Loucy (cell line): Measurements from ENCODE around the gene ERICH4.
"Not testable (repeated sequence)": the region's sequence is repeated elsewhere in the genome, so short reads cannot be mapped to it uniquely, and the experiment has no call there.

ENCODE experiments used
- H2AFZ ChIP-seq: fragments of 200-600 bp; sonication (generic); 2 replicates; pipeline ENCODE4 v1.6.0; 2016; ENCODE audit warnings: antibody characterized with exemption, mild to moderate bottlenecking, low read length, moderate library complexity
- H3F3A ChIP-seq: fragments of 200-600 bp; 2 replicates; pipeline ENCODE4 v1.6.0; 2016; ENCODE audit warnings: antibody characterized with exemption, low read depth, mild to moderate bottlenecking
- H3K27me3 ChIP-seq: fragments of 200-600 bp; sonication (generic); 2 replicates; pipeline ENCODE4 v1.6.1; 2014; ENCODE audit warnings: low read length, mild to moderate bottlenecking; ENCODE audit not compliant: insufficient read depth, poor library complexity, severe bottlenecking
- H3K36me3 ChIP-seq: fragments of 200-600 bp; sonication (generic); 2 replicates; pipeline ENCODE4 v1.6.1; 2016; ENCODE audit warnings: low read length; ENCODE audit not compliant: insufficient read depth
- H3K4me1 ChIP-seq: fragments of 200-600 bp; sonication (generic); 2 replicates; pipeline ENCODE4 v1.5.1; 2014; ENCODE audit warnings: low read length, mild to moderate bottlenecking; ENCODE audit not compliant: insufficient read depth, poor library complexity, severe bottlenecking
- H3K4me2 ChIP-seq: fragments of 200-600 bp; sonication (generic); 2 replicates; pipeline ENCODE4 v1.6.0; 2014; ENCODE audit warnings: antibody characterized with exemption, low read length, low read depth, mild to moderate bottlenecking; ENCODE audit not compliant: poor library complexity, severe bottlenecking
- H3K4me3 ChIP-seq: fragments of 200-600 bp; sonication (generic); 2 replicates; pipeline ENCODE4 v1.5.1; 2014; ENCODE audit warnings: low read length, mild to moderate bottlenecking, mixed read lengths; ENCODE audit not compliant: poor library complexity, severe bottlenecking
- H3K79me2 ChIP-seq: fragments of 200-600 bp; sonication (generic); 2 replicates; pipeline ENCODE4 v1.6.1; 2014; ENCODE audit warnings: low read length; ENCODE audit not compliant: insufficient read depth
- H3K9ac ChIP-seq: fragments of 200-600 bp; sonication (generic); 2 replicates; pipeline ENCODE4 v1.6.0; 2014; ENCODE audit warnings: mild to moderate bottlenecking, low read depth, low read length, moderate library complexity; ENCODE audit not compliant: poor library complexity, severe bottlenecking
- H3K9me2 ChIP-seq: fragments of 200-600 bp; sonication (generic); replicated peaks from 2 replicates; pipeline ENCODE4 v1.6.1; 2016; ENCODE audit warnings: low read depth, low read length, mixed read lengths
- H3K9me3 ChIP-seq: fragments of 200-600 bp; sonication (generic); 2 replicates; pipeline ENCODE4 v1.6.1; 2014; ENCODE audit warnings: mild to moderate bottlenecking, antibody characterized with exemption, low read length, low read depth; ENCODE audit not compliant: insufficient read depth
- H4K20me1 ChIP-seq: fragments of 200-600 bp; sonication (generic); 2 replicates; pipeline ENCODE4 v1.6.0; 2014; ENCODE audit warnings: antibody characterized with exemption, low read length, mild to moderate bottlenecking; ENCODE audit not compliant: insufficient read depth, poor library complexity, severe bottlenecking
- CTCF ChIP-seq: fragments of 200-600 bp; sonication (generic); conservative IDR thresholded peaks from 2 replicates; pipeline ENCODE4 v1.5.1; 2014; ENCODE audit warnings: mild to moderate bottlenecking, antibody characterized with exemption, low read length
- EZH2phosphoT487 ChIP-seq: fragments of 200-600 bp; IDR thresholded peaks from 2 replicates; pipeline ENCODE4 v1.6.1; 2018; ENCODE audit warnings: antibody characterized with exemption, mild to moderate bottlenecking, moderate library complexity, borderline replicate concordance

Gene ERICH4

GRCh38 chr19:41407271-41407670 lies 35.7 kb upstream of the ERICH4 start:
- Histone ChIP-seq H3K9ac (no peak overlapping the region), H4K20me1 (no peaks in the 10 kb centered on the region), H3K79me2 (no peaks in the 10 kb centered on the region), H3K4me2 (no peak overlapping the region), H3K36me3 (no peaks in the 10 kb centered on the region; the same call in 1 of the 2 replicates), H2AFZ (no peak overlapping the region), H3K9me3 (no peaks in the 10 kb centered on the region), H3K9me2 (no peaks in the 10 kb centered on the region), H3K27me3 (no peaks in the 10 kb centered on the region), H3F3A (no peaks in the 10 kb centered on the region), H3K4me3 (no peak overlapping the region), H3K4me1 (no peaks in the 10 kb centered on the region)
- TF ChIP-seq EZH2phosphoT487 (no peak), CTCF (no peak)

GRCh38 chr19:41408256-41408655 lies 34.7 kb upstream of the ERICH4 start:
- H3F3A ChIP-seq = no peaks in the 10 kb centered on the region
- no peaks in the 10 kb centered on the region for H3K9me2 ChIP-seq
- H2AFZ ChIP-seq = no peak overlapping the region
- H4K20me1 ChIP-seq = no peaks in the 10 kb centered on the region
- no peaks in the 10 kb centered on the region for H3K9me3 ChIP-seq
- no peaks in the 10 kb centered on the region for H3K4me1 ChIP-seq
- no peak overlapping the region for H3K9ac ChIP-seq
- H3K4me2 ChIP-seq = no peak overlapping the region
- H3K4me3 ChIP-seq = no peak overlapping the region
- no peaks in the 10 kb centered on the region for H3K79me2 ChIP-seq
- no peaks in the 10 kb centered on the region; the same call in 1 of the 2 replicates for H3K36me3 ChIP-seq
- TF ChIP-seq EZH2phosphoT487 = no peak
- peak; percentile 36 for TF ChIP-seq CTCF
- no peaks in the 10 kb centered on the region for H3K27me3 ChIP-seq

GRCh38 chr19:41408846-41409245 lies 34.1 kb upstream of the ERICH4 start:
- H3K9me3 ChIP-seq, H3K9ac ChIP-seq, H3K36me3 ChIP-seq, H2AFZ ChIP-seq, H4K20me1 ChIP-seq, H3K4me1 ChIP-seq, H3K4me3 ChIP-seq, H3K9me2 ChIP-seq, H3K79me2 ChIP-seq, H3F3A ChIP-seq, H3K27me3 ChIP-seq, H3K4me2 ChIP-seq: not testable (repeated sequence)

GRCh38 chr19:41409288-41409687 lies 33.7 kb upstream of the ERICH4 start:
- Histone ChIP-seq H3K36me3 (peaks cover 1% of the 10 kb centered on the region; the same call in 1 of the 2 replicates), H3K4me2 (no peak overlapping the region), H3K9me3 (no peaks in the 10 kb centered on the region), H3K27me3 (no peaks in the 10 kb centered on the region), H3K4me3 (no peak overlapping the region), H2AFZ (no peak overlapping the region), H3K79me2 (no peaks in the 10 kb centered on the region), H3K4me1 (no peaks in the 10 kb centered on the region), H4K20me1 (no peaks in the 10 kb centered on the region), H3K9ac (no peak overlapping the region), H3F3A (no peaks in the 10 kb centered on the region), H3K9me2 (no peaks in the 10 kb centered on the region)
- TF ChIP-seq EZH2phosphoT487 (no peak), CTCF (no peak)
